Smooth muscle cell (in vitro differentiated cells): ENCODE data around the gene JSRP1. TPM values are rescaled to one million over a fixed set of nuclear protein-coding genes. Genes with fewer than 3 reads are reported as not detected.

Experiments
- DNase-seq: peaks from one replicate; lab custom pipeline; 2025; ENCODE audit not compliant: unreplicated experiment; lab: John Stamatoyannopoulos, UW
- H2AFZ ChIP-seq: fragments of 200-600 bp; sonication (generic); 2 replicates; pipeline ENCODE4 v1.6.0; 2016; ENCODE audit warnings: antibody characterized with exemption, low read depth, mild to moderate bottlenecking
- H3F3A ChIP-seq: fragments of 200-600 bp; sonication (generic); 2 replicates; pipeline ENCODE4 v1.6.0; 2017; ENCODE audit warnings: antibody characterized with exemption, low read depth
- H3K27ac ChIP-seq: fragments of 200-600 bp; sonication (generic); 2 replicates; pipeline ENCODE4 v1.5.1; 2016; ENCODE audit warnings: low read depth, mild to moderate bottlenecking
- H3K27me3 ChIP-seq: fragments of 200-600 bp; sonication (generic); 2 replicates; pipeline ENCODE4 v1.6.1; 2016; ENCODE audit warnings: low read depth, mild to moderate bottlenecking
- H3K36me3 ChIP-seq: fragments of 200-600 bp; sonication (generic); 2 replicates; pipeline ENCODE4 v1.5.1; 2016; ENCODE audit warnings: low read depth
- H3K4me1 ChIP-seq: fragments of 200-600 bp; sonication (generic); 2 replicates; pipeline ENCODE4 v1.5.1; 2016; ENCODE audit warnings: low read depth
- H3K4me2 ChIP-seq: fragments of 200-600 bp; sonication (generic); 2 replicates; pipeline ENCODE4 v1.6.0; 2016; ENCODE audit warnings: mild to moderate bottlenecking
- H3K4me3 ChIP-seq: fragments of 200-600 bp; sonication (generic); 2 replicates; pipeline ENCODE4 v1.5.1; 2016; ENCODE audit warnings: mild to moderate bottlenecking
- H3K79me2 ChIP-seq: fragments of 200-600 bp; sonication (generic); 2 replicates; pipeline ENCODE4 v1.6.0; 2016; ENCODE audit warnings: low read depth, mild to moderate bottlenecking
- H3K9ac ChIP-seq: fragments of 200-600 bp; sonication (generic); 2 replicates; pipeline ENCODE4 v1.6.0; 2016; ENCODE audit warnings: low read depth
- H3K9me3 ChIP-seq: fragments of 200-600 bp; sonication (generic); replicated peaks from 2 replicates; pipeline ENCODE4 v1.5.1; 2016; ENCODE audit warnings: low read depth
- H4K20me1 ChIP-seq: fragments of 200-600 bp; sonication (generic); 2 replicates; pipeline ENCODE4 v1.6.0; 2016; ENCODE audit warnings: low read depth
- WGBS: methylation state at CpG from one replicate; pipeline ENCODE4 v1.1.7; 2016; ENCODE audit warnings: low lambda C conversion rate; 5-methylcytosine and 5-hydroxymethylcytosine counted together
- polyA plus RNA-seq: library from polyadenylated mRNA; unstranded; fragments of >200 nt; fragmentation: Nextera tagmentation; extraction: Ambion mirVana; gene quantifications from 2 replicates; pipeline ENCODE4 v1.2.1, GENCODE V29; 2016
- total RNA-seq: library from RNA; depleted of rRNA; stranded (reverse); fragments of >200 nt; gene quantifications from 2 replicates; pipeline ENCODE4 v1.2.3, GENCODE V29; 2014
- TF ChIP-seq, protein P1 (sequence below): fragments of 200-600 bp; sonication (generic); IDR thresholded peaks from 2 replicates; pipeline ENCODE4 v1.5.1; 2017; ENCODE audit warnings: borderline replicate concordance, mild to moderate bottlenecking, antibody characterized with exemption; ENCODE audit not compliant: insufficient read depth, poor library complexity, severe bottlenecking

Gene JSRP1, protein sequence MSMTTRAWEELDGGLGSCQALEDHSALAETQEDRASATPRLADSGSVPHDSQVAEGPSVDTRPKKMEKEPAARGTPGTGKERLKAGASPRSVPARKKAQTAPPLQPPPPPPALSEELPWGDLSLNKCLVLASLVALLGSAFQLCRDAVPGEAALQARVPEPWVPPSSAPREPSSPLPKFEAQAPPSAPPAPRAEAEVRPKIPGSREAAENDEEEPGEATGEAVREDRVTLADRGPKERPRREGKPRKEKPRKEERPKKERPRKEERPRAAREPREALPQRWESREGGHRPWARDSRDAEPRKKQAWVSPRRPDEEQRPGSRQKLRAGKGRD
- total RNA-seq: not detected in 2 replicates
- polyA plus RNA-seq: 0.59 TPM in 1 of 2 replicates, not detected in the other

DNA sequence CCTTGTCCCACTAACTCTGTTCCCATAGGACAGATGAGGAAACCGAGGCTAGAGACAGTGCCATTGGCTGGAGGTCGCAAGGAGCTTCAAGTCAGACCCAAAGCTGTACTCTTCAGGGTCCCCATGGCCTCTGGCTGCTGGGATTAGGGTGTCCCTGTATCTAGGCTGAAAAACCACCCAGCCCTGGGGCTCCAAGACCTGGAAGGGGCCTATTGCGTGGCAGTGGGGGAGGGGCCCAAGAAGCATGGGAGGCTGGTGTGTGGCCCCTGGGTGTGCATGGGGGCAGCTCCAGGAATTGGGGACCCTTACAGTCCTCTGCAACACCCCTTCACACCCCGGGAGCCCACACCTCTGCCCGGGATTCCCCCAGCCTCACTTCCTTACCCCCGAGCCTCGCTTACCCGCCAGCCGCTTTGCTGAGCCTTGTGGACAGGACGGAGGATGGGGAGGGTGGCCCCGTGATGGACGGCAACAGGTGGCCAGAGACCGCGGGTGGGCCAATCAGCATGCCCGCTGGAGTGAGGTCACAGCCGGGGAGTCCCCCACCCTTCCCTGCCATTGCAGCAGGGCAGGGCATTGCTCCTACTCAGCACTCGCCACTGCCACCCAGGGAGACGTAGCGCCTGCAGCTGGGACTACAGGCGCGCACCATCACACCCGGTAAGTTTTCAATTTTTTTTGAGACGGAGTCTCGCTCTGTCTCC is at the start of gene JSRP1:
Gene JSRP1, minus strand, starts transcription at position 436 of the 704 bp plus-strand sequence. CDS start 1,103 bp downstream, outside the sequence.
- peaks cover 12% of the 10 kb centered on the region for H4K20me1 ChIP-seq
- WGBS: 90% methylated on average over 24 of the region's 24 CpGs
- H3K36me3 ChIP-seq: no peaks in the 10 kb centered on the region
- no peak within 1 kb of the TSS for H2AFZ ChIP-seq
- peaks cover 7% of the 10 kb centered on the region for H3K4me1 ChIP-seq
- TF ChIP-seq, protein P1, sequence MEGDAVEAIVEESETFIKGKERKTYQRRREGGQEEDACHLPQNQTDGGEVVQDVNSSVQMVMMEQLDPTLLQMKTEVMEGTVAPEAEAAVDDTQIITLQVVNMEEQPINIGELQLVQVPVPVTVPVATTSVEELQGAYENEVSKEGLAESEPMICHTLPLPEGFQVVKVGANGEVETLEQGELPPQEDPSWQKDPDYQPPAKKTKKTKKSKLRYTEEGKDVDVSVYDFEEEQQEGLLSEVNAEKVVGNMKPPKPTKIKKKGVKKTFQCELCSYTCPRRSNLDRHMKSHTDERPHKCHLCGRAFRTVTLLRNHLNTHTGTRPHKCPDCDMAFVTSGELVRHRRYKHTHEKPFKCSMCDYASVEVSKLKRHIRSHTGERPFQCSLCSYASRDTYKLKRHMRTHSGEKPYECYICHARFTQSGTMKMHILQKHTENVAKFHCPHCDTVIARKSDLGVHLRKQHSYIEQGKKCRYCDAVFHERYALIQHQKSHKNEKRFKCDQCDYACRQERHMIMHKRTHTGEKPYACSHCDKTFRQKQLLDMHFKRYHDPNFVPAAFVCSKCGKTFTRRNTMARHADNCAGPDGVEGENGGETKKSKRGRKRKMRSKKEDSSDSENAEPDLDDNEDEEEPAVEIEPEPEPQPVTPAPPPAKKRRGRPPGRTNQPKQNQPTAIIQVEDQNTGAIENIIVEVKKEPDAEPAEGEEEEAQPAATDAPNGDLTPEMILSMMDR: no peak
- no peaks in the 10 kb centered on the region for H3K9me3 ChIP-seq
- no peak within 1 kb of the TSS for H3K27ac ChIP-seq
- H3K4me2 ChIP-seq: no peak within 1 kb of the TSS
- DNase-seq: no peak
- no peak within 1 kb of the TSS for H3K9ac ChIP-seq
- H3F3A ChIP-seq: no peaks in the 10 kb centered on the region
- H3K79me2 ChIP-seq: no peaks in the 10 kb centered on the region
- H3K27me3 ChIP-seq: peaks cover 22% of the 10 kb centered on the region
- no peak within 1 kb of the TSS for H3K4me3 ChIP-seq

DNA sequence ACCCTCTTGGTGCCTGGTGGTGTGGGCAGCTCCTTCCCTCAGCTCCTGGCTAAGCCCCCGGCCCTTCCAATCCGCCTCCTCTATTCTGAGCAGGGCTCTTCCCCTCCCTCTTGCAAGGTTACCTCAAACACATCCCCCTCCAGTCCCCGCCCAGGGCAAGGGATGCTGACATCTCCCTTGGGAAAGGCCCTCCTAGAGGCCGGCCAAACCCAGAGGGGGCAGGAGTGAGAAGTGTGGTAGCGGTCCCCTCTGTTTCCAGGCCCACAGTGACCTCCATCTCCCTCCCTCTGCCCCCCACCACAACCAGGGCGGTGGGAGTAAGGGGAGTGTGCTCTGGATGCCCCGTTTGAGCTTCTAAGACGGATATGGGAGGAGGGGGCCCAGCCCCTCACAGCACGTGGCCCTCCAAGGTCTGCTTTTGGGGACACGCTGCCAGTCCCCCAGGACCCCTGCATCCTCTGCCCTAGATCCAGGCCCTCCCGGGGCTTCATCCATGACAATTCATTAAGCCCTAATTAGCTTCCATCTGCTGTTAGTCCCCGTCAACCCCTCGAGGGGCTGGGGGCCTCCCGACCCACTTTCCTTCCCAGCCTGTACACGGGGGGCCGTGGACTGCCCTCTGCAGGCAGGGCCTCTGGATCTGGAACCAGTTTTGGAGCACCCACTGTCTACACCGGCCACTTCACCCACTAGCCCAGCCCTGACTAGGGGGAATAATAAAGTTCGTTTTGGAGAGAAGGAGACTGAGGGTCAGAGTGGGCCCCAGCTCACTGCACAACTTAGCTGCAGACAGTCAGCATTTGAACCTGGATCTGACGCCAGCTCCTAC is 49.4 kb upstream of the JSRP1 start:
- Histone ChIP-seq H3K4me3 (no peak overlapping the region), H3K79me2 (no peaks in the 10 kb centered on the region), H3K4me1 (no peaks in the 10 kb centered on the region), H3K9me3 (no peaks in the 10 kb centered on the region), H4K20me1 (no peaks in the 10 kb centered on the region), H3K4me2 (no peak overlapping the region), H3K27me3 (peaks cover 16% of the 10 kb centered on the region), H3K27ac (no peak overlapping the region), H3K36me3 (no peaks in the 10 kb centered on the region), H3F3A (no peaks in the 10 kb centered on the region), H2AFZ (no peak overlapping the region), H3K9ac (no peak overlapping the region)
- WGBS: 91% methylated on average over 19 of the region's 19 CpGs
- TF ChIP-seq, protein P1: no peak
- no peak for DNase-seq

DNA sequence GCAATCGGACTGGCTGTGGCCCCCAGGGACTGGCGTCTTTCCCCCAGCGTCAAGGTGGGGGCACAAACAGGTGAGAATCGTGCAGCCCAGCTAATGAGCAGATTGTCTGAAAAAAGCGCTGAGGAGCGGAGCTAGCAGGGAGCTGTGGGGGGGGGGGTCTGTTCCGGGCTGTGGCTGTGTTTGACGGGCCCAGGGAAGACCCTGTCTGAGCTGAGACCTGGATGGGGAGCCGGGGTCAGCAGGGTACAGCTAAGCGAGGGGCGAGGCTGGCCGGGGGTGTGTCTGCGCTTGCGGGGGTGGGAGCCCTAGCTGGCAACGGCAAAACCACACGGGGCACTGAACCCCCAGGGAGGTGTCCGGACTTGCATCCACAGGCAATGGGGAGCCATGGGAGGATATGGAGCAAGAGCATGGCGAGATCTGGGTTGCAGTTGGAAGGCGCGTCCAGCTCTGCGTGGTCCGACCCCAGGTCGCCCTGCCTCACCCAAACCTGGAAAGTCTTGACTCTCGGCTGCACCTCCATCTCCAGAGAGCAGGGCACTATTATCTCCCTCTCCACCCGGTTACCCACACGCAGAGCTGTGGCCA is 47.1 kb upstream of the JSRP1 start:
- Histone ChIP-seq H3K9ac (no peak overlapping the region), H3K79me2 (no peaks in the 10 kb centered on the region), H3K4me1 (no peaks in the 10 kb centered on the region), H3F3A (no peaks in the 10 kb centered on the region), H3K9me3 (no peaks in the 10 kb centered on the region), H3K36me3 (no peaks in the 10 kb centered on the region), H3K4me2 (no peak overlapping the region), H3K27ac (no peak overlapping the region), H3K4me3 (no peak overlapping the region), H2AFZ (no peak overlapping the region), H3K27me3 (peaks cover 13% of the 10 kb centered on the region), H4K20me1 (no peaks in the 10 kb centered on the region)
- TF ChIP-seq, protein P1: no peak
- DNase-seq: no peak
- 94% methylated on average over 26 of the region's 26 CpGs for WGBS
